Bronchial epithelial cell (primary cell): ENCODE results near the gene NAMPT. TPM values are rescaled to one million over a fixed set of nuclear protein-coding genes. Genes with fewer than 3 reads are reported as not detected.
A peak's percentile ranks its signal among the peaks of the same experiment; 100 is the strongest.

ENCODE experiments used
- DNase-seq: peaks from one replicate; pipeline ENCODE4 v3.0.0-alpha.2; 2010; ENCODE audit warnings: low read depth
- FAIRE-seq: peaks from 2 replicates; lab custom pipeline; 2011; peaks lifted over from hg19 to GRCh38; lab: Jason Lieb, UNC
- H3K27me3 ChIP-seq: 2 replicates; pipeline ENCODE4 v1.5.1; 2011; ENCODE audit warnings: low read length; ENCODE audit not compliant: control insufficient read depth, insufficient read depth
- H3K36me3 ChIP-seq: 2 replicates; pipeline ENCODE4 v1.5.1; 2011; ENCODE audit warnings: low read length; ENCODE audit not compliant: control insufficient read depth, insufficient read depth
- H3K4me3 ChIP-seq: 2 replicates; pipeline ENCODE4 v1.5.1; 2011; ENCODE audit warnings: mild to moderate bottlenecking, low read depth, low read length, control low read depth
- total RNA-seq: library from RNA; depleted of rRNA; stranded (reverse); fragments of >200 nt; gene quantifications from 2 replicates; pipeline ENCODE4 v1.2.1, GENCODE V29; 2014
- TF ChIP-seq, protein P1 (sequence below): IDR thresholded peaks from 2 replicates; pipeline ENCODE4 v1.5.1; 2011; ENCODE audit warnings: mild to moderate bottlenecking, moderate library complexity, low read length, control low read depth, inconsistent platforms; ENCODE audit not compliant: insufficient read depth, severe bottlenecking

NAMPT gene
- total RNA-seq, 1 donor from 2014 or later = 175 TPM

DNA sequence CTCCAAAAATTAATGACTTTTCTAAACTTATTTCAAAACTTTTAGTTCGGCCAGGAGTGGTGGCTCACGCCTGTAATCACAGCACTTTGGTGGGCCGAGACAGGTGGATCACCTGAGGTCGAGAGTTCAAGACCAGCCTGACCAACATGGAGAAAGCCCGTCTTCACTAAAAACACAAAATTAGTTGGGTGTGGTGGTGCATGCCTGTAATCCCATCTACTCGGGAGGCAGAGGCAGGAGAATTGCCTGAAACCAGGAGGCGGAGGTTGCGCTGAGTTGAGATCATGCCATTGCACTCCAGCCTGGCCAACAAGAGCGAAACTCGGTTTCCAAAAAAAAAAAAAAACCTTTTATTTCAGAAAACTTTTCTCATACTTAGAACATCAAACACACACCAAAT, 8.3 kb downstream of the NAMPT start:
- H3K36me3 ChIP-seq = peaks cover 16% of the 10 kb centered on the region
- DNase-seq = no peak
- TF ChIP-seq, protein P1, sequence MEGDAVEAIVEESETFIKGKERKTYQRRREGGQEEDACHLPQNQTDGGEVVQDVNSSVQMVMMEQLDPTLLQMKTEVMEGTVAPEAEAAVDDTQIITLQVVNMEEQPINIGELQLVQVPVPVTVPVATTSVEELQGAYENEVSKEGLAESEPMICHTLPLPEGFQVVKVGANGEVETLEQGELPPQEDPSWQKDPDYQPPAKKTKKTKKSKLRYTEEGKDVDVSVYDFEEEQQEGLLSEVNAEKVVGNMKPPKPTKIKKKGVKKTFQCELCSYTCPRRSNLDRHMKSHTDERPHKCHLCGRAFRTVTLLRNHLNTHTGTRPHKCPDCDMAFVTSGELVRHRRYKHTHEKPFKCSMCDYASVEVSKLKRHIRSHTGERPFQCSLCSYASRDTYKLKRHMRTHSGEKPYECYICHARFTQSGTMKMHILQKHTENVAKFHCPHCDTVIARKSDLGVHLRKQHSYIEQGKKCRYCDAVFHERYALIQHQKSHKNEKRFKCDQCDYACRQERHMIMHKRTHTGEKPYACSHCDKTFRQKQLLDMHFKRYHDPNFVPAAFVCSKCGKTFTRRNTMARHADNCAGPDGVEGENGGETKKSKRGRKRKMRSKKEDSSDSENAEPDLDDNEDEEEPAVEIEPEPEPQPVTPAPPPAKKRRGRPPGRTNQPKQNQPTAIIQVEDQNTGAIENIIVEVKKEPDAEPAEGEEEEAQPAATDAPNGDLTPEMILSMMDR = no peak

DNA sequence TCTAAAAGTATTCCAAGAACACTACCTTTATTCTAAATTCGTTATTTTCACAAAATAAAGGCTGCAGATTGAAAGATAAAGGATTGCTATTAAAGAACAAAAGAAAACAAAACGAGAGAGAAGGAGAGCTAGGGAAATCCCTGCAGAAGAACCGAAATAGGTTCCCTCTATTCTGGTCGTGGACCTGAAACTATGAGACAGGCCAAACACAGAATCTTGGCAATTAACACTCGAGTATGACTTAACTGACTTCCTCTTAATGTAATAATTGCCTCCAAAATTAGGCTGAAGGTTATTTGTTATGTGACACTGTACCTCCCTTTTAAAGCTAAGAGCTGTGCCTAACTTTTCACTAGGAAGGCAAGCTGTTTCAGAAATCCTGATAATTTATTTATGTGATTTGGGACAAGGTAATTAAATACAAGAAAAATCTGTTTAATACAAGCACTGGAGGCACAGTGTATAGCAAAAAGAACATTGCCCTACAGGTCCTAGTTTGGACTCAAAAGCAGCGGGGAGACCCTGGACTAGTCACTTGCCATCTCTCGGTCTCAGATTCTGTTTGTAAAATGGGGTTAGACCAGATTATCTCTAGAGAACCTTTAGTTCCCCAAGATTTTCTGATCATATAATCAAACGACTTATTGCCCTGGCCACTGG, 11.6 kb downstream of the NAMPT start:
- no peak for DNase-seq
- H3K4me3 ChIP-seq = no peak overlapping the region
- no peaks in the 10 kb centered on the region for H3K27me3 ChIP-seq
- TF ChIP-seq, protein P1 = no peak
- peaks cover 23% of the 10 kb centered on the region for H3K36me3 ChIP-seq
- no peak for FAIRE-seq

More for the DNA sequence above, 8.3 kb downstream of the NAMPT start:
- H3K4me3 ChIP-seq = no peak overlapping the region
- no peaks in the 10 kb centered on the region for H3K27me3 ChIP-seq
- FAIRE-seq = no peak

DNA sequence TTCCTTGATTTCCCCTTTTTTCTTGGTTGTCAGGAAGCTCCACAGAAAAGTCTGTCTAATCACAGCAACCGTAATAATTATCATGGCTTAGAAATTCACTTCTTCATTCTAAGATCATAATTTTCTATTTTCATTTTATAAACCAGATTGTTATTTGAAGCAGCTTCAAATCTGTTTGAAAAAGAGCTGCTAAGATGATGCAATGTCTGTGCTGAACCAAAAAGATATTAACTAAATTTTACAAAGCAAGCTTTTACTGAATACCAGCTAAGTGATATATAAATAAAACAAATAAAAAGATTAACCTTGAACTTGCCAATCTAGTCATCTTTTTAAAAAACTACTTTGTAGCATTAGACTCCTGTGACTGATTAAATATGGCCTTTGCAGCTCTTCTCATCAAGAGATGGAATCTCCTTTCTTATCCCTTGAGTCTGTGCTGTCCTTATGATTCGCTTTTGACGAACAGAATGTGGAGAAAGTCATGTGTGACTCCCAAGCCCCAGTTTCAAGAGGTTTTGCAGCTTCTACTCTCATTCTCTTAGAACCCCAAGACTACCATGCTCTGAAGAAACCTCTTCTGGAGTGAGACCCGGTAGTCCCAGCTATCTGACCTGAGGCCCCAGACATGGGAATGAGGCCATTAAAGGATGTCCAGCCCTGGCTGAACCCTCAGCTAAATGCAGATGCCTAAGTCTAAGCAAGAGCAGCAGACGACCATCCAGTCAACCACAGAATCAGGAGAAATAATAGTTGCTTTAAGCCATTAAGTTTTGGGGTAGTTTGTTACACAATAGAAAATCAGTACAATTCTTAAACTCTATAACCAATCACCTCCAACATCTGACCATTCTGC, 14.4 kb downstream of the NAMPT start:
- DNase-seq (no peak), FAIRE-seq (peak; percentile 18)
- TF ChIP-seq, protein P1 = no peak
- Histone ChIP-seq H3K4me3 (no peak overlapping the region), H3K36me3 (peaks cover 18% of the 10 kb centered on the region), H3K27me3 (no peaks in the 10 kb centered on the region)

DNA sequence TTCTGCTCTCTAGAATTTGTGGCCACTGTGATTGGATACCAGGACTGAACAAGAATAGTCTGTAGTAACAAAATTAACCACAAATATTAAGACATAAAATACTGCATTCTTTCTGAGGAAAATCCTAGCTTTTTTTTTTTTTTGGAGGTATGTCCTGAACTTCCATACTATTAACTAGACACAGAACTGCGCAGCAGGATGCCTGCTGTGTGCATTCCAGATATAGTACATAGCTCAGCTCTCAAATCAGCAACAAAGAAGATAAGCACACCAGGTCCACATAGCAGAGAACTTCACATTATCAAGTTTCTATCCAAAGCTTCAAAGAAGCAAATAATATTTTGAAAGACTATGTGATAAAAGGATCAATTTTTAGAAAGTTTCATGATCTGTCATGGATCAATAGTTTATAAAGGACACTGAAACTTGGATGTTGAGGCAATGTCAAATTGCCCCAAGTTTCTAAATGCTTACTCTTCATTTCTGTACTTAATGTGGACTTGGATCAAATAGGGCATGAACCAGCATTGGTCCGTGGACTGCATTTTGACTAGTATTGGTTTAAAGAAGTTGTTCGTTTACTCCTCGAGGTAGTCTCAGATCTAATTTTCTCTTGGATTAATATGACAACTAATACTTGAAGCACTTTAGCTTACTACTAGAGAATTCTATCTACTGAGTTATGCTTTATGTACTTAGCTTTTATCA, 15.4 kb downstream of the NAMPT start:
- Histone ChIP-seq H3K4me3 (no peak overlapping the region), H3K36me3 (peaks cover 20% of the 10 kb centered on the region), H3K27me3 (no peaks in the 10 kb centered on the region)
- no peak for FAIRE-seq
- DNase-seq = no peak
- TF ChIP-seq, protein P1 = no peak

DNA sequence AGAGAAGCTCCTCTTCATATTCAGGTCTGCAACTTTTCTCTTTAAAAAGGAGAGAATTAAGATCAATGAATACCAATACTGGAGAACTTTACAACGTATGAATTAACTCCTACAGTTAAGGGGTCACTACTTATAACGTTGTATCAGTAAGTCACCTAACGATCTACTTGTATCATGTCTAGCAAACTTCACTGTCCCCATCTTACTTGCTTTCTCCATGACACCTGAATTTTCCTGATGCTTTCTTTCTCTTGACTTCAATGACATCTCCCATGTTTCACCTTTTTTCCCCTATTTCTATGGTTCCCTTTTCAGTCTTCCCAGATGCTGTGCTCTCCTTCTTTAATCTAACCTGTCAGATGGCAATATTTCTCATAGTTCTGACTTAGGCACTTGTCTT, 19.6 kb downstream of the NAMPT start:
- Histone ChIP-seq H3K36me3 (peaks cover 15% of the 10 kb centered on the region), H3K4me3 (no peak overlapping the region), H3K27me3 (no peaks in the 10 kb centered on the region)
- FAIRE-seq (no peak), DNase-seq (no peak)
- TF ChIP-seq, protein P1 = no peak
